HUES64 (cell line): ENCODE results near the gene MGAT4C.
"Not testable (repeated sequence)": the region's sequence is repeated elsewhere in the genome, so short reads cannot be mapped to it uniquely, and the experiment has no call there.

Experiments
- H3K27ac ChIP-seq: 2 replicates; pipeline ENCODE4 v1.7.0; 2013; ENCODE audit warnings: low read depth, low read length, inconsistent platforms
- H3K27me3 ChIP-seq: 2 replicates; pipeline ENCODE4 v1.6.1; 2013; ENCODE audit warnings: mild to moderate bottlenecking, low read length; ENCODE audit not compliant: insufficient read depth
- H3K36me3 ChIP-seq: 2 replicates; pipeline ENCODE4 v1.6.1; 2013; ENCODE audit warnings: mild to moderate bottlenecking, low read length; ENCODE audit not compliant: insufficient read depth
- H3K4me1 ChIP-seq: 2 replicates; pipeline ENCODE4 v1.6.1; 2013; ENCODE audit warnings: mild to moderate bottlenecking, low read length, moderate library complexity; ENCODE audit not compliant: insufficient read depth
- H3K4me3 ChIP-seq: 2 replicates; pipeline ENCODE4 v1.5.1; 2013; ENCODE audit warnings: mild to moderate bottlenecking, low read length, moderate library complexity
- H3K9ac ChIP-seq: 2 replicates; pipeline ENCODE4 v1.6.1; 2013; ENCODE audit warnings: mild to moderate bottlenecking, low read depth, low read length
- H3K9me3 ChIP-seq: 2 replicates; pipeline ENCODE4 v1.6.1; 2013; ENCODE audit warnings: low read depth, low read length; ENCODE audit not compliant: insufficient read depth
- WGBS: fragments of 150-250, 120-280 bp; methylation state at CpG from one replicate; pipeline ENCODE4 v1.1.7; 2013; ENCODE audit warnings: missing lambda C conversion rate; 5-methylcytosine and 5-hydroxymethylcytosine counted together

MGAT4C gene

GRCh38 chr12:86134561-86134960 lies 121.6 kb downstream of the MGAT4C start:
- WGBS: 49% methylated on average over 2 of the region's 3 CpGs
- H3K4me1 ChIP-seq: peaks cover 16% of the 10 kb centered on the region

GRCh38 chr12:86126900-86127299 lies 129.3 kb downstream of the MGAT4C start:
- WGBS: 93% methylated on average over 3 of the region's 3 CpGs
- not testable (repeated sequence) for H3K9ac ChIP-seq, H3K27me3 ChIP-seq, H3K36me3 ChIP-seq, H3K9me3 ChIP-seq, H3K4me1 ChIP-seq, H3K27ac ChIP-seq, H3K4me3 ChIP-seq

More at GRCh38 chr12:86134561-86134960, 121.6 kb downstream of the MGAT4C start:
- no peak overlapping the region for H3K27ac ChIP-seq
- no peak overlapping the region for H3K9ac ChIP-seq
- no peaks in the 10 kb centered on the region for H3K36me3 ChIP-seq
- no peak overlapping the region for H3K4me3 ChIP-seq
- H3K9me3 ChIP-seq: no peaks in the 10 kb centered on the region
- H3K27me3 ChIP-seq: no peaks in the 10 kb centered on the region

- no peaks in the 10 kb centered on the region for H3K36me3 ChIP-seq
- no peaks in the 10 kb centered on the region for H3K4me1 ChIP-seq
- H3K9ac ChIP-seq: no peak overlapping the region
- no peaks in the 10 kb centered on the region for H3K9me3 ChIP-seq
- H3K27ac ChIP-seq: no peak overlapping the region
- 93% methylated on average over 1 of the region's 3 CpGs for WGBS
- no peaks in the 10 kb centered on the region for H3K27me3 ChIP-seq
- H3K4me3 ChIP-seq: no peak overlapping the region
Observed at GRCh38 chr12:86122846-86123468, 133.2 kb downstream of the MGAT4C start.

GRCh38 chr12:86118161-86118560 lies 138.0 kb downstream of the MGAT4C start:
- Histone ChIP-seq H3K9ac (no peak overlapping the region), H3K4me3 (no peak overlapping the region), H3K9me3 (no peaks in the 10 kb centered on the region), H3K27me3 (no peaks in the 10 kb centered on the region), H3K27ac (no peak overlapping the region), H3K4me1 (no peaks in the 10 kb centered on the region), H3K36me3 (no peaks in the 10 kb centered on the region)
- 92% methylated on average over 2 of the region's 2 CpGs for WGBS

GRCh38 chr12:86117711-86118110 lies 138.5 kb downstream of the MGAT4C start:
- Histone ChIP-seq H3K27ac (no peak overlapping the region), H3K36me3 (no peaks in the 10 kb centered on the region), H3K9ac (no peak overlapping the region), H3K9me3 (no peaks in the 10 kb centered on the region), H3K27me3 (no peaks in the 10 kb centered on the region), H3K4me1 (no peaks in the 10 kb centered on the region), H3K4me3 (no peak overlapping the region)
- WGBS: 80% methylated on average over 1 of the region's 1 CpG

GRCh38 chr12:86104087-86104486 lies 152.1 kb downstream of the MGAT4C start:
- WGBS: 91% methylated on average over 8 of the region's 9 CpGs
- H3K9ac ChIP-seq: no peak overlapping the region
- H3K4me1 ChIP-seq: no peaks in the 10 kb centered on the region
- H3K4me3 ChIP-seq: no peak overlapping the region
- no peaks in the 10 kb centered on the region for H3K9me3 ChIP-seq
- no peaks in the 10 kb centered on the region for H3K36me3 ChIP-seq
- H3K27me3 ChIP-seq: no peaks in the 10 kb centered on the region
- H3K27ac ChIP-seq: no peak overlapping the region

GRCh38 chr12:86097161-86097560 lies 159.0 kb downstream of the MGAT4C start:
- Histone ChIP-seq H3K4me3 (no peak overlapping the region), H3K9ac (no peak overlapping the region), H3K9me3 (no peaks in the 10 kb centered on the region), H3K4me1 (peaks cover 5% of the 10 kb centered on the region; the same call in 1 of the 2 replicates), H3K27ac (no peak overlapping the region), H3K36me3 (no peaks in the 10 kb centered on the region), H3K27me3 (no peaks in the 10 kb centered on the region)

- no peaks in the 10 kb centered on the region for H3K27me3 ChIP-seq
- no peak overlapping the region for H3K4me3 ChIP-seq
- 71% methylated on average over 3 of the region's 3 CpGs for WGBS
- H3K4me1 ChIP-seq: no peaks in the 10 kb centered on the region
- no peaks in the 10 kb centered on the region for H3K9me3 ChIP-seq
- H3K36me3 ChIP-seq: no peaks in the 10 kb centered on the region
- H3K9ac ChIP-seq: no peak overlapping the region
- no peak overlapping the region for H3K27ac ChIP-seq
Observed at GRCh38 chr12:86091681-86092080, 164.5 kb downstream of the MGAT4C start.

- H3K4me3 ChIP-seq: no peak overlapping the region
- no peak overlapping the region for H3K27ac ChIP-seq
- H3K27me3 ChIP-seq: no peaks in the 10 kb centered on the region
- H3K9me3 ChIP-seq: no peaks in the 10 kb centered on the region
- H3K4me1 ChIP-seq: no peaks in the 10 kb centered on the region
- no peak overlapping the region for H3K9ac ChIP-seq
- no peaks in the 10 kb centered on the region for H3K36me3 ChIP-seq
Observed at GRCh38 chr12:86081843-86082242, 174.3 kb downstream of the MGAT4C start.

- H3K9me3 ChIP-seq, H3K27ac ChIP-seq, H3K4me3 ChIP-seq, H3K4me1 ChIP-seq, H3K9ac ChIP-seq, H3K27me3 ChIP-seq, H3K36me3 ChIP-seq: not testable (repeated sequence)
- WGBS: 92% methylated on average over 4 of the region's 4 CpGs
Observed at GRCh38 chr12:86059052-86059451, 197.1 kb downstream of the MGAT4C start.

- no peak overlapping the region for H3K4me3 ChIP-seq
- H3K36me3 ChIP-seq: no peaks in the 10 kb centered on the region
- H3K9me3 ChIP-seq: no peaks in the 10 kb centered on the region
- WGBS: 79% methylated on average over 2 of the region's 2 CpGs
- no peaks in the 10 kb centered on the region for H3K4me1 ChIP-seq
- no peaks in the 10 kb centered on the region for H3K27me3 ChIP-seq
- H3K27ac ChIP-seq: no peak overlapping the region
- H3K9ac ChIP-seq: no peak overlapping the region
Observed at GRCh38 chr12:86057092-86057845, 198.9 kb downstream of the MGAT4C start.
